HEK293T (cell line): ENCODE data around the gene CRYBG3.
"Not testable (repeated sequence)": the region's sequence is repeated elsewhere in the genome, so short reads cannot be mapped to it uniquely, and the experiment has no call there.

Experiments used
- CTCF ChIA-PET: fragments of 350-600 bp; formaldehyde crosslinking; extraction: SDS; loops from one replicate; lab custom pipeline; 2021; ENCODE audit warnings: antibody characterized with exemption, inconsistent platforms; lab: Yijun Ruan, JAX
- POLR2A ChIA-PET: fragments of 350-600 bp; formaldehyde crosslinking; extraction: SDS; loops from one replicate; lab custom pipeline; 2020; ENCODE audit warnings: antibody characterized with exemption, inconsistent platforms; lab: Yijun Ruan, JAX
- DNase-seq: peaks from one replicate; pipeline ENCODE4 v3.0.0; 2012; ENCODE audit warnings: mixed read lengths; ENCODE audit errors: extremely low spot score
- ARNT ChIP-seq: fragments of 450-650 bp; IDR thresholded peaks from 2 replicates; pipeline ENCODE4 v1.6.1; 2017; ENCODE audit warnings: mild to moderate bottlenecking
- BHLHE40 ChIP-seq: fragments of 450-650 bp; IDR thresholded peaks from 2 replicates; pipeline ENCODE4 v1.6.1; 2016; ENCODE audit warnings: mild to moderate bottlenecking, moderate library complexity, borderline replicate concordance
- CTBP1 ChIP-seq: fragments of 450-650 bp; IDR thresholded peaks from 2 replicates; pipeline ENCODE4 v1.6.1; 2016; ENCODE audit warnings: borderline replicate concordance
- ELF4 ChIP-seq: fragments of 450-650 bp; IDR thresholded peaks from 2 replicates; pipeline ENCODE4 v1.6.1; 2017; ENCODE audit warnings: antibody characterized with exemption
- FOXA1 ChIP-seq: fragments of 450-650 bp; IDR thresholded peaks from 2 replicates; pipeline ENCODE4 v1.6.1; 2016; ENCODE audit warnings: mild to moderate bottlenecking
- FOXK2 ChIP-seq: fragments of 450-650 bp; IDR thresholded peaks from 2 replicates; pipeline ENCODE4 v1.6.1; 2016; ENCODE audit warnings: mild to moderate bottlenecking
- FOXM1 ChIP-seq: fragments of 450-650 bp; IDR thresholded peaks from 2 replicates; pipeline ENCODE4 v1.6.1; 2017; ENCODE audit warnings: mild to moderate bottlenecking, borderline replicate concordance
- HDGF ChIP-seq: fragments of 450-650 bp; IDR thresholded peaks from 2 replicates; pipeline ENCODE4 v1.6.1; 2017; ENCODE audit warnings: antibody characterized with exemption, borderline replicate concordance
- L3MBTL2 ChIP-seq: fragments of 450-650 bp; conservative IDR thresholded peaks from 2 replicates; pipeline ENCODE4 v1.6.1; 2016; ENCODE audit warnings: mild to moderate bottlenecking
- LEF1 ChIP-seq: fragments of 450-650 bp; IDR thresholded peaks from 2 replicates; pipeline ENCODE4 v1.6.1; 2017; ENCODE audit warnings: mild to moderate bottlenecking, borderline replicate concordance
- NFRKB ChIP-seq: fragments of 450-650 bp; IDR thresholded peaks from 2 replicates; pipeline ENCODE4 v1.6.1; 2016; ENCODE audit warnings: mild to moderate bottlenecking, moderate library complexity
- SP1 ChIP-seq: fragments of 450-650 bp; IDR thresholded peaks from 2 replicates; pipeline ENCODE4 v1.6.1; 2017
- SUZ12 ChIP-seq: fragments of 450-650 bp; IDR thresholded peaks from 2 replicates; pipeline ENCODE4 v1.6.1; 2016; ENCODE audit warnings: mild to moderate bottlenecking
- TARDBP ChIP-seq: fragments of 450-650 bp; IDR thresholded peaks from 2 replicates; pipeline ENCODE4 v1.6.1; 2016
- ZNF384 ChIP-seq: fragments of 450-650 bp; IDR thresholded peaks from 2 replicates; pipeline ENCODE4 v1.6.1; 2016
- TF ChIP-seq, protein P1 (sequence below): fragments of 450-650 bp; IDR thresholded peaks from 2 replicates; pipeline ENCODE4 v1.6.1; 2016

Gene CRYBG3

DNA sequence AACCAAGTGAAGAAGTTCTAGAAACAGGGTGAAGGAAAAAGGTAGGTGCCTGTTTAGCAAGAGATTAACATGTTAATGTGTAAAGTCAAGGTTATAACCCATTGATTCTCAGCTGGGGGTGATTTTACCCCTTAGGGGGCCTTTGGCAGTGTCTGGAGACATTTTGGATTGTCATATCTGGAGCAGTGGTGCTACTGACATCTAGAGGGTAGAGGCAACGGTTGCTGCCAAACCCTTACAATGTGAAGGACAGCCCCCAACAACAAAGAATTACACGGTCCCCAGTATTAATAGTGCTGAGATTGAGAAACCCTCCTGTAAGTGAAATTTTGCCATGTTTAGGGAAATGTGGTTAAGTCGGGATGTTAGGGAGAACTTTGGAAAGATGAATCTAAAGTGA is 74.7 kb downstream of the CRYBG3 start:
- CTCF ChIA-PET, result interaction anchor here (0.5 kb wide), 1 partner anchor 1734 kb away, joined by 3 read pairs; no protein-coding TSS in a partner anchor
- POLR2A ChIA-PET, result no interaction called here
- no peak for DNase-seq
- TF ChIP-seq ZNF384 (no peak), L3MBTL2 (no peak), BHLHE40 (no peak), TARDBP (no peak), NFRKB (no peak), FOXM1 (no peak), ARNT (no peak)
- TF ChIP-seq, protein P1, sequence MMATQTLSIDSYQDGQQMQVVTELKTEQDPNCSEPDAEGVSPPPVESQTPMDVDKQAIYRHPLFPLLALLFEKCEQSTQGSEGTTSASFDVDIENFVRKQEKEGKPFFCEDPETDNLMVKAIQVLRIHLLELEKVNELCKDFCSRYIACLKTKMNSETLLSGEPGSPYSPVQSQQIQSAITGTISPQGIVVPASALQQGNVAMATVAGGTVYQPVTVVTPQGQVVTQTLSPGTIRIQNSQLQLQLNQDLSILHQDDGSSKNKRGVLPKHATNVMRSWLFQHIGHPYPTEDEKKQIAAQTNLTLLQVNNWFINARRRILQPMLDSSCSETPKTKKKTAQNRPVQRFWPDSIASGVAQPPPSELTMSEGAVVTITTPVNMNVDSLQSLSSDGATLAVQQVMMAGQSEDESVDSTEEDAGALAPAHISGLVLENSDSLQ, result no peak

DNA sequence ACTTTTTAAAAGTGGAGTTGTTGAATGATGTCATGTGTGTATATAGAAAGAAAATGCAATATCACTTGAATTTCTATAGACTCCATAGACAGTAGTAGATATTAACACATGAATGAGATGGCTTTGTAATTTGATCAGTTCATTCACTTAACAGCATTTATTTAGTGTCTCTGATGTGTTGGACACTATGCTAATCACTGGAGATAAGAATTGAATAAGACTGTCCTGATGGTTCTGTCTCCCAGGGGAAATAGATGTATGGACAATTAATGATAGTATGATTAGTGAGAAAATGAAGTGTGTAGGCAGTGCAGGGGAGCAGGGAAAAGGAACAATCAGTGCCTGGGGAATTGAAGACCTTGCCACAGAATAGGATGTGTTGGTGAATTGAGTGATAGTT is 77.5 kb downstream of the CRYBG3 start:
- CTCF ChIA-PET, result no interaction called here
- no peak for DNase-seq
- POLR2A ChIA-PET, result no interaction called here

DNA sequence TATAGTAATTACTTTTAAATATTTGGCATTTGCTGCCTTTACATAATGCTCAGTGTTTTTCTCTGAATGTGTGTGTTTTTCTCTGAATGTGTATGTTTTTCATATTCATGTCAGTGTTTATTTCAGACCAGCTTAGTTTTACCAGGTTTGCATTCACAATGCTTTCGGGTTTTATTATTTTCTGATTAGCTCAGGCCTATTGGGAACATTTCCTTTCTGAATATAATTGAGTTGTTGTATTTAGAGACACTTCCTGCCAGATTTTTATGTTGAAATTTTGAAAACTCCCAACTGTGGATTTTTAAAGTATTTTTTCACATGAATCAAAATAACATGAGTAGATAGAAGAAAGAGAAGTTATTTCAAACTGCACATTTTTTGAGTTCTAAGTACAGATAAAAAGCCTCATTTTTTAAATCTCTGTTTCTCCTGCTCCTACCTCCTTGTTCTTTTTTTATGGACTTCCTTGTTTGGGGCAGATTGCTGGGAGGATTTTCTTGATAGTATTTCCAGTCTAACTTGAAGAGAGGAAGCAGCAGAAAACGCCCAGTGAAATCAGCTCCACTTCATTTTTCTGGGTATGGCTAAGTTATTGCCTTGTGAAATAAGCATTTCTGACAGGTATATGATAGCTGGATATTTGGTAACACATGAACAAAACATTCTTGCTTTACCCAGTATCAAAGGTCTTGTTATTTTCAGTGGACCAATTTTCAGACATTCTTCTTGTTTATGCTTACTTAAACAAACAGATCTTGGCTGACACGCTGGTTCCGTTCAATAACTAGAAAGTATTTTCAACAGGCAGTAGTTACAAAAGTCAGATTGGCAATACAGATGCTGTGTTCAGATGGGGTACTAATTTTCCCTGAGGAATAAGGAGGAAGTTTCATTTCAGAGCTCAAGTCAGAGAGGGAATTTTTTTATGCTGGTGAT is 79.8 kb downstream of the CRYBG3 start:
- POLR2A ChIA-PET, result no interaction called here
- no peak for DNase-seq
- CTCF ChIA-PET, result no interaction called here
- TF ChIP-seq, protein P1, result no peak
- TF ChIP-seq L3MBTL2, result no peak
- no peak for TF ChIP-seq NFRKB
- no peak for TF ChIP-seq ZNF384
- TF ChIP-seq FOXM1, result no peak
- TF ChIP-seq SP1, result no peak
- no peak for TF ChIP-seq LEF1
- TF ChIP-seq FOXK2, result no peak
- TF ChIP-seq ELF4, result no peak
- no peak for TF ChIP-seq TARDBP
- no peak for TF ChIP-seq FOXA1
- no peak for TF ChIP-seq ARNT
- TF ChIP-seq BHLHE40, result no peak

More for the DNA sequence above, 77.5 kb downstream of the CRYBG3 start:
- no peak for TF ChIP-seq NFRKB
- no peak for TF ChIP-seq L3MBTL2
- TF ChIP-seq ZNF384, result no peak
- no peak for TF ChIP-seq TARDBP
- no peak for TF ChIP-seq CTBP1
- TF ChIP-seq SUZ12, result no peak
- TF ChIP-seq ARNT, result no peak
- TF ChIP-seq LEF1, result no peak
- no peak for TF ChIP-seq BHLHE40
- TF ChIP-seq SP1, result no peak
- TF ChIP-seq FOXM1, result no peak
- no peak for TF ChIP-seq FOXK2

DNA sequence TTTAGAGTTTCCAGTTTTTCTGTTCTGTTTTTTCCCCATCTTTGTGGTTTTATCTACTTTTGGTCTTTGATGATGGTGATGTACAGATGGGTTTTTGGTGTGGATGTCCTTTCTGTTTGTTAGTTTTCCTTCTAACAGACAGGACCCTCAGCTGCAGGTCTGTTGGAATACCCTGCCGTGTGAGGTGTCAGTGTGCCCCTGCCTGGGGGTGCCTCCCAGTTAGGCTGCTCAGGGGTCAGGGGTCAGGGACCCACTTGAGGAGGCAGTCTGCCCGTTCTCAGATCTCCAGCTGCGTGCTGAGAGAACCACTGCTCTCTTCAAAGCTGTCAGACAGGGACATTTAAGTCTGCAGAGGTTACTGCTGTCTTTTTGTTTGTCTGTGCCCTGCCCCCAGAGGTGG is 88.0 kb downstream of the CRYBG3 start:
- DNase-seq, POLR2A ChIA-PET, CTCF ChIA-PET: not testable (repeated sequence)

DNA sequence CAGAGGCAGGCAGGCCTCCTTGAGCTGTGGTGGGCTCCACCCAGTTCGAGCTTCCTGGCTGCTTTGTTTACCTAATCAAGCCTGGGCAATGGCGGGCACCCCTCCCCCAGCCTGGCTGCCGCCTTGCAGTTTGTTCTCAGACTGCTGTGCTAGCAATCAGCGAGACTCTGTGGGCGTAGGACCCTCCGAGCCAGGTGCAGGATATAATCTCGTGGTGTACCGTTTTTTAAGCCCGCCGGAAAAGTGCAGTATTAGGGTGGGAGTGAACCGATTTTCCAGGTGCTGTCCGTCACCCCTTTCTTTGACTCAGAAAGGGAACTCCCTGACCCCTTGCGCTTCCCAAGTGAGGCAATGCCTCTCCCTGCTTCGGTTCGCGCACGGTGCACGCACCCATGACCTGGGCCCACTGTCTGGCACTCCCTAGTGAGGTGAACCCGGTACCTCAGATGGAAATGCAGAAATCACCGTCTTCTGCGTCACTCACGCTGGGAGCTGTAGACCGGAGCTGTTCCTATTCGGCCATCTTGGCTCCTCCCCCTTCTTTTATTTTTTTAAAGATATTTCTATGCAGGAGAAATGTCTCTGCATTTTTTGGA is 88.5 kb downstream of the CRYBG3 start:
- CTCF ChIA-PET, DNase-seq, POLR2A ChIA-PET: not testable (repeated sequence)
- TF ChIP-seq L3MBTL2, result peak; percentile 28; the same call in 1 of the 2 replicates

DNA sequence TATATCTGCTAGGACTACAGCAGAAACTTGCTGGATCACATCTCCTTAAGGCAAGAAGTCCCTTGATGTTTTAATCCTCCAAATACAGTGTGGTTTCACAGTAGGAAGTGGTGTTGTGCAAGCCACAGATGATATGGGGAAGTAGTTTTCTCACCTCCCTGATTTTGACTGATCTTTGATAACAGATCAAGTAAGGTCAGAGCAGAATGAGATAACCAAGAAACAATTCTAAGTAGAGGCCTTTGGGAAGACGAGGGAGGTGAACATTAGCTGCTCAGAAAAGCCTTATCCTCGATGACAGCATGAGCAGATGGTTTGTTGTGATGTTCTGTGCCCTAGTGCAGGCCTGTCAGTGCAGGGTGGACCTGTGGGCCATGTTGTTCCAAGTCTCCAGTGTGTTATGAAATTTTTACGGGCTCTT is 89.1 kb downstream of the CRYBG3 start:
- POLR2A ChIA-PET, result no interaction called here
- CTCF ChIA-PET, result no interaction called here
- no peak for DNase-seq
- no peak for TF ChIP-seq ARNT
- TF ChIP-seq, protein P1, result no peak
- TF ChIP-seq FOXK2, result no peak
- TF ChIP-seq CTBP1, result no peak
- TF ChIP-seq NFRKB, result no peak
- TF ChIP-seq FOXM1, result no peak

DNA sequence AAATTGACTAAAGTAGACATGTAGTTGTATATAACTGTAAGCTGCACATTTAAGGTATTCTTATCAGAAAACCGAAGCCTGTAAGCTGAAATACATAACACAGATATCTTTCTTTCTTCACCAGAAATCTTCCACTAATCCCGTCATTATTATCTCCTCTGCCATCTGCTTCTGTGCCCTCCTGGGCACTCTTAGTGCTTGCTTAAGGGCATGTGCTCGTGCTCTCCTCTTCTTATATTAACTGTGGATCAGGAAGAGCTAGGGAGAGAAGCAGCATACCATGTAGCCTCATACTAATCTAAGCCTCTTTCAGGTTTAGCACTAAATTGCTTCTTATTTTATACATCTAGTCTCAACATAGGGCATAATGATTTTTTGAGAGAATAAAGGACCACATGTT is 89.6 kb downstream of the CRYBG3 start:
- CTCF ChIA-PET, result no interaction called here
- POLR2A ChIA-PET, result no interaction called here
- TF ChIP-seq SUZ12 (no peak), BHLHE40 (no peak), FOXA1 (no peak), ELF4 (no peak), TARDBP (no peak), LEF1 (no peak), L3MBTL2 (no peak), NFRKB (no peak), FOXM1 (no peak), FOXK2 (no peak), HDGF (no peak)
- TF ChIP-seq, protein P1, result no peak
- no peak for DNase-seq
